GM20000 (cell line): ENCODE data around the gene B4GALNT4.

Experiments
- DNase-seq: peaks from one replicate; pipeline ENCODE4 v3.0.0; 2012; ENCODE audit warnings: low spot score
- TF ChIP-seq, protein P1 (sequence below): IDR thresholded peaks from 2 replicates; pipeline ENCODE4 v1.5.1; 2012; ENCODE audit warnings: mild to moderate bottlenecking, control low read depth; ENCODE audit errors: extremely low read depth, missing control alignments

B4GALNT4 gene

DNA sequence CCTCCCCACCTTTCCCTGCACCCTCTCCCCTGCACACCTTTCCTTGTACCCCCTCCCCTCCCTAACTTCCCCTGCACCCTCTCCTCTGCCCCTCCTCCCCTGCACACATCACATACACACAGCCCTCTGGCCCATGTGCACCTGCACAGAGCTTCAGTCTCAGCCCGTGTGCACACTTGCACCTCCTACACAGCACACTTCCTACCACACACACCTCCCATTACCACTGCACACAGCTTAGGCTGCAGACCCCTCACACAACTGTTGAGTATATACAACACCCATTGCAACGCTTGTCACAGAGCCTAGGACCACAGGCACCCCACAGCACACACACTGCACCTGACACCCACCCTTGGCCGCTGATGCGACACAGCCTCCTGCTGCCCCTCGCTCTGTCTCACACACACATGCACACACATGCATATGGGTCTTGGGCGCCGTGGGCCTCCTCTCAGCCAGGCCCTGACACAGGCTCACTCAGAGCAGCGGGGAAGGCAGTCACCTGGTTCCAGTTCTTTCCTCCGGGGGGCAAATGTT is 45.1 kb downstream of the B4GALNT4 start:
- TF ChIP-seq, protein P1, sequence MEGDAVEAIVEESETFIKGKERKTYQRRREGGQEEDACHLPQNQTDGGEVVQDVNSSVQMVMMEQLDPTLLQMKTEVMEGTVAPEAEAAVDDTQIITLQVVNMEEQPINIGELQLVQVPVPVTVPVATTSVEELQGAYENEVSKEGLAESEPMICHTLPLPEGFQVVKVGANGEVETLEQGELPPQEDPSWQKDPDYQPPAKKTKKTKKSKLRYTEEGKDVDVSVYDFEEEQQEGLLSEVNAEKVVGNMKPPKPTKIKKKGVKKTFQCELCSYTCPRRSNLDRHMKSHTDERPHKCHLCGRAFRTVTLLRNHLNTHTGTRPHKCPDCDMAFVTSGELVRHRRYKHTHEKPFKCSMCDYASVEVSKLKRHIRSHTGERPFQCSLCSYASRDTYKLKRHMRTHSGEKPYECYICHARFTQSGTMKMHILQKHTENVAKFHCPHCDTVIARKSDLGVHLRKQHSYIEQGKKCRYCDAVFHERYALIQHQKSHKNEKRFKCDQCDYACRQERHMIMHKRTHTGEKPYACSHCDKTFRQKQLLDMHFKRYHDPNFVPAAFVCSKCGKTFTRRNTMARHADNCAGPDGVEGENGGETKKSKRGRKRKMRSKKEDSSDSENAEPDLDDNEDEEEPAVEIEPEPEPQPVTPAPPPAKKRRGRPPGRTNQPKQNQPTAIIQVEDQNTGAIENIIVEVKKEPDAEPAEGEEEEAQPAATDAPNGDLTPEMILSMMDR = no peak
- no peak for DNase-seq

DNA sequence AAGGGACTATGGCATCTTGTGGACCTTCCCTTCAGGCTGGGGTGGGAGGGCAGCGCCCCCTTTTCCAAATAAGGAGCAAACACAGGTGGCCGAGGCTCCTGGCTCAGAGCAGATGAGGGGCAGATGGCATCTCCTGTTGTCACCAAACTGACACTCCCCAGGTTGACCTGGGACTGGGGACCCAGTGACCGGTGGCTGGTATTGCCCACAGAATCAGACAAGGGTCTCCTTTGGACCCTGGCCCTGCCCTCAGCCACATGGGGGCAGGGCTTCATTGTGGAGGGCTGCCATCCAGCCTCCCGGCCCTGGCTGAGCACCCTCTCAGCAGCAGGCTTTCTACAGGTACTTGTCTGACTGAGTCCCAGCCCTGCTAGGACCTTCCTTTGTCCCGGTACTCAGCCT is 46.3 kb downstream of the B4GALNT4 start:
- TF ChIP-seq, protein P1 = no peak
- DNase-seq = no peak

DNA sequence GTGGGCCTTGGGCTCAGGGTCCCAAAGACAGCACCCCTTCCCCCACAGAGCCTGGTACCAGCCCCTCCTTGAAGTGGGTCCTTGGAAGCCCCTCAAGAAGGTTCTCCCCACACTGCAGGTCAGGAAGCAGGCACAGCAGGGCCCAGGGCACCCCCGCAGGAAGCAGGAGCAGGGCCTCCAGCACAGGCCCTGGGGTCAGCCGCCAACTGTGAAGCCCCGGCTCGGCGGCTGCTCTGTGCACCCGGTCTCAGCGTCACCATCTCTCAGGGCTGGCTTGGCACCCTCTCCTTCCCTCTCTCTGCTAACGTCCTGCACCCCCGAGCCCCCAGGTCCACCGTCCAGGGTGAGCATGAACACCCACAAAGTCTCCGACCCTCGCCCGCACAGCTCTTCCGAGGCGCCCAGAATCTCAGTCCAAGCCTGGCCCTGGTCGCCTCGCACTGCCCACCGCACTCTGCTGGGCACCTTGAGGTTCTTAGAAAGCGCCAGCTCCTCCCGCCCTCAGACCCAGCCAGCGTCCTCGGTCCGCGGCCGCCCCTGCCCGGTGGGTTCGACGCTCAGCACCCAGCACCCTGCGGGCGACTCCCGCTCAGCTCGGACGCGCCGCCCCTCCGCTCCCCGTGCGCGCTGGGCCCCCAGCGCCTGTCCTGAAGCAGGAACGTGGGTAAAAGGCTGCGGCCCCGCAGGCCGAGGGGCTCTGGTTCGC is 46.9 kb downstream of the B4GALNT4 start:
- DNase-seq = no peak
- TF ChIP-seq, protein P1 = no peak

DNA sequence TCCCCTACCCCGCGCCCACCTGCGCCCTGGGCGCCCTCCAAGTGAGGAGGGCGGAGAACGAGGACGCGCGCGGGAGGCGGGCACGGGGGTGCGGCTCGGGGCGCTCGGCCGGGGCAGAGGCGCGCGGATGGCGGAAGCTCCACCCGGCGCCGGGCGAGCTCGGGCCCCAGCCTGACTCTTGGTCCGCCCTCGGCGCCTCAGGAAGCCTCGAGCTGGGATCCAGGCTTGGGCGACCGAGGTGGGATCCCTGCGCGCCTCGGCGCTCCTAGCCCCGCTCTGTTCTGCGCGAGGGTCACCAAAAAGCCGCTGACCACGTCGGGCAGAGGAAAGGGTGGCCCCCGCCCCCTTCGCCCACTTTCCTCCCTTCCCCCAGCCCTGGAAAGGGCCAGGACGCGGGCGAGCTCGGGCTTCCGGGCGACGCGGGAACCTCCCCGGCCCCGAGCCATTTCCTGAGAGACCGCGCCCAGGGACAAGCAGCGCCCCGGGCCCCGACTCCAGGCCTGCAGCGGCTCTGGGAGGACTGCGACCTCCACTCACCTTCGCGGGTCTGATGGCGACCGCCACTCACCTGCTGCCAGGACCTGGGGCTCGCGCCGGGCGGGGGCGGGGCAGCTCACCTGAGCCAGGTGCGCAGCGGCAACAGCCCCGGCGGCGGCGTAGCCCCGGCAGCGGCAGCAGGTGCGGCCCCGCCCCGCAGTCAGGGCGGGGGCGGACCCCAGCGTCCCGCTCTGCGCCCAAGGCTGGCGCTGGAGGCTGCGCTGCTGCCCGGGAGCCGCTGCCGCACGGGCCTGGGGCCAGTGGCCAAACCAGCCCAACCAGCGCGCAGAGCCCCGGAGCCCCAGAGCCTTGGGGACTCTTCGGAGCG is 47.7 kb downstream of the B4GALNT4 start:
- TF ChIP-seq, protein P1 = no peak
- peak; percentile 70 for DNase-seq

DNA sequence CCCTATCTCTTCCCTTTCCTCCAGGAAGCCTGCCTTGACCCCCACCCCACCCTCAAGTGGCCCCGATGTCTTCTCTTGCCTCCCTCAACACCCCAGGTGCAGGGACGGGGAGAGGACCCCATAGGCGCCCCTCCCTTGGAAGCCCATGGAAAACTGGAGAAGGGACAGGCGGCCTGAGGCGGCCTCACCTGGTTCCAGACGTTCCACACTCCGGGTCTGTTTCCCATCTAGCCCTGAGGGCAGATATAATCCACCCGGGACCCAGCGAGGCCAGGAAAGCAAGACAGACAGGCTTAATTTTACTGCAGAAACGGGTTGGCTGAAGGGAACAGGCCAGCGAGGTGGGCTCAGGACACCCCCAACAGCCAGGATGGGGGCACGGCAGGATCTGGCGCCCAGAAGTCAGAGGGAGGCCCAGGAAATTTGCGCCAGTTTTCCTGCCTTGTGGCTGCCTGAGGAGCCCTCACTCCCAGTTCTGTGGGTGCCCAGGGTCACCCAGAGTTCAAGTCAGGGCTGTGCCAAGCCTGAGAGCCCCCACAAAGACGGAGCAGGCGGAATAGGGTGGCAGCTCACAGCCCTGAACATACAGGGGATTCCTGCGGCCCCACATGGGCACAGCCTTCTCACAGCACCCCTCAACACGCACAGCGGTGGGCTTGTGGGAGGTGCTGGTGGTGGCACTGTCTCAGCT is 48.5 kb downstream of the B4GALNT4 start:
- TF ChIP-seq, protein P1 = no peak
- no peak for DNase-seq

DNA sequence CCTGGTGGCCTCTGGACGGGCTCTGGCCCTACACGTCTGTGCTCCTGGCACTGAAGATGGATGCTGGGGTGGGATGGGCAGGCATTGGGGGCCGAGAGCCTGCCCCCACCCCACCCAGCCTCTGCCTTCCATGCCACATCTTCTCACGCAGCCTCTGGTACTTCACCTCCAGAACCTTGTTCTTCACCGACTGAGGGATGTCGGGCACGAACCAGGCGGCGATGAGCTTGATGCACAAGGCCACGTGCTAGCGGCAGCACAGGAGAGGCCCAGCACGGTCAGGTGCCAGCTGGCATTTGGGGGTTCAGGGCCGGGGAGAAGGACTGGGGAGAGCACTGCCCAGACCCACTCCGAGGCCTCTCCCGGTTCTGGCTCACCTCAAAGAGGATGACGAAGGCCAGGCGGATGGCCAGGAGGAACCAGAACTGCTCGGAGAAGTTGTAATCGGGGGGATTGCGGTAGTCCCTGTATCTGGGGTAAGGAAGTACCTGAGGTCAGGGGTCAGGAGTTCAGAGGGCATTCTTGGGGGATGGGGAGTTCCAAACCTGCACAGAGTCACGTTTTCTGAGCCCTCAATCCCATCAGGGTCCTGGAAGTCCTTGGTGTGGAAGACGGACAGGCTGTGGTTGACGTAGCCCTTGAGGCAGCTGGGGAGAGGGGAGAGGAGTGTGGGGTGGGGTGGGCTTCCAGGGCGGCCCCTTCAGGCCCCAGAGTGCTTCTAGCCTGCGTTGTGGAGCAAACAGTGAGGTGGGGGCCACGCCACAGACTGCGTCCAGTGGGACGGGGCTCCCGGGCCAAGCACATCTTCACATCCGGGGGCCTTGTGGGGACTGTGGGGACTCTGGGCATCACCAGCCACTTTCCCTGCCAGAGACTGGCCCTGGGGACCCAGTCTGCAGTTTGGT is 49.3 kb downstream of the B4GALNT4 start:
- TF ChIP-seq, protein P1 = no peak
- no peak for DNase-seq
